ENCODE results near the gene HTRA3. TPM values are rescaled to one million over a fixed set of nuclear protein-coding genes. Genes with fewer than 3 reads are reported as not detected.

The HTRA3 gene
- total RNA-seq, 1 experiment from 2014 or later: 0.64 TPM

DNA sequence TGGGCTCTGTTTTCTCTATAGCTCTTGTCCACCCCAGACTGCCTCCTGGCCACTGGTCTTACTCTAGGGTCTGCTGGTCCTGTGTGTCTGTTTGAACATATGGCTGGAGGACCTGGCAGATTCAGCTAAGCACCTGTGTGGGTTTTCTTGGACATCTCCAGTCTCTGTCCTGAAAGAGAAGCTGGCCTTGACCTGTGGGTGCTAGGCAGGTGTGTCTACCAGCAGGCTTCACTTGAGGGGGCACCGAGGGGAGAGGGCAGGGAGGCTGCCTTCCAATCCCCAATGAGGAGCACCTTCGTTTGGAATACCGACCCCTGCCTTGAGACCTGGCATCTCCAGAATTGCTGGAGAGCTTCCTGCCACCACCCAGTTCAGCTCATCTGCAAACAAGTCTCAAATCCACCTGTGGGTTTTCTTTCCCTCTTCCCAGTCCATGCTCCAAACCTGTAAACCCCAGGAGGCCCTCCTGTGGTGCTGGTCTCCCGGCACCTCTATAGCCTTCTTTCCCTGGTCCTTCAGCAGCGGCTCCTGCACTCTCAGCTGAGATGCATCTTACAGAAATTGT, 45.2 kb downstream of the HTRA3 start:
- ChIA-PET POLR2A (ENCODE audit: low non-redundant PET) (no interaction called here), CTCF (no interaction called here)
- peaks cover 11% of the 10 kb centered on the region for H3K4me1 ChIP-seq (ENCODE audit: insufficient read depth, low read length, poor library complexity, severe bottlenecking)
- no peaks in the 10 kb centered on the region for H3K36me3 ChIP-seq (ENCODE audit: insufficient read depth, low read length, poor library complexity, severe bottlenecking)
- intact Hi-C loops (cut with micrococcal nuclease; ENCODE audit: unreplicated experiment): no loop called here
- BruUV-seq (replicated peaks): no TSS peak
- TF ChIP-seq, protein P1, sequence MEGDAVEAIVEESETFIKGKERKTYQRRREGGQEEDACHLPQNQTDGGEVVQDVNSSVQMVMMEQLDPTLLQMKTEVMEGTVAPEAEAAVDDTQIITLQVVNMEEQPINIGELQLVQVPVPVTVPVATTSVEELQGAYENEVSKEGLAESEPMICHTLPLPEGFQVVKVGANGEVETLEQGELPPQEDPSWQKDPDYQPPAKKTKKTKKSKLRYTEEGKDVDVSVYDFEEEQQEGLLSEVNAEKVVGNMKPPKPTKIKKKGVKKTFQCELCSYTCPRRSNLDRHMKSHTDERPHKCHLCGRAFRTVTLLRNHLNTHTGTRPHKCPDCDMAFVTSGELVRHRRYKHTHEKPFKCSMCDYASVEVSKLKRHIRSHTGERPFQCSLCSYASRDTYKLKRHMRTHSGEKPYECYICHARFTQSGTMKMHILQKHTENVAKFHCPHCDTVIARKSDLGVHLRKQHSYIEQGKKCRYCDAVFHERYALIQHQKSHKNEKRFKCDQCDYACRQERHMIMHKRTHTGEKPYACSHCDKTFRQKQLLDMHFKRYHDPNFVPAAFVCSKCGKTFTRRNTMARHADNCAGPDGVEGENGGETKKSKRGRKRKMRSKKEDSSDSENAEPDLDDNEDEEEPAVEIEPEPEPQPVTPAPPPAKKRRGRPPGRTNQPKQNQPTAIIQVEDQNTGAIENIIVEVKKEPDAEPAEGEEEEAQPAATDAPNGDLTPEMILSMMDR (conservative IDR thresholded peaks at IDR 0.05; ENCODE audit: low read depth, low read length): no peak
- TF ChIP-seq EZH2 (IDR thresholded peaks at IDR 0.05; ENCODE audit: borderline replicate concordance, low read depth, low read length, poor library complexity, severe bottlenecking): no peak
- no peaks in the 10 kb centered on the region for H3K27me3 ChIP-seq (replicated peaks; ENCODE audit: insufficient read depth, low read depth, low read length, poor library complexity)
- H3K27ac ChIP-seq (ENCODE audit: low read depth, low read length, poor library complexity, severe bottlenecking): no peak overlapping the region
- H3K9me3 ChIP-seq (ENCODE audit: low read depth, low read length, poor library complexity, severe bottlenecking): peaks cover 4% of the 10 kb centered on the region
- no peak overlapping the region for H3K4me3 ChIP-seq (ENCODE audit: low read depth, low read length, poor library complexity, severe bottlenecking)
- DNase-seq (ENCODE audit: low spot score): no peak

DNA sequence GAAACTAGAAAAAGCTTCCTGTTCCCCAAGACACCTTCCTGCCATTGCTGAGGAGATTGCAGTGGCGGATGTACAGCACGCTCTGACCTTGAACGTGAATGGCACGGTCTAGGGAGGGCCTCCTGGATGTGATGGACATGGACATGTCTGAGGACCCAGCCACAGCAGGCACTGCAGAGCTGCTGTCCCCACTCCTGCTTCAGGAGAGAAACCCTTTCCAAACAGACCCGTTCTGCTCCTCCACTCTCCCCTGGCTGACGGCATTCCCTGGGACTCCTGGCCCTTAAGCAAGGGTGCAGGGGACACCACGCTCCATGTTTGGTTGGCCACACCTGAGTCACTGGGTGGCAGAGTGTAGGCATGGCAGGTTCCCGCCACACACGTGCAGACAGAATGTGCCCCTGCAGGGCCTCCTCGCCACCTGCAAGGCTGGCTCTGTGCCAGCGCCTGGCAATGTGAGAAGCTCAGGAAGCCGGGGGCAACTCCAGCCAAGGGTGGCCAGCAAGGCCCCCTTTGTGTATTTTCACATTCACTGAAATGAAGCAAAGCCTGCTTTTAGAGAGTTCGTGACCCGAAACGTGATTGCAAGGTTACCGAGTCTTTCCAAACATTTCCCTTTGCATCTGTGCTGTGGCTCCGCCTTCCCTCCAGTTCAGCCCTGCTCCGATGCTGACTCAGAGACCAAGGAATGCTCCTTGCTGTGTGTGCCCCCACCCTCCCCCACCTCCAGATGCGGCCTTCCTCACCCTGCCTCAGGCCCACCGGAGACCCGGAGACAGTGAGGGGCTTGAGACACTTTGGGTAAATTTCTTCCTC, 46.1 kb downstream of the HTRA3 start:
- Histone ChIP-seq H3K4me1 (ENCODE audit: insufficient read depth, low read length, poor library complexity, severe bottlenecking) (peaks cover 11% of the 10 kb centered on the region), H3K36me3 (ENCODE audit: insufficient read depth, low read length, poor library complexity, severe bottlenecking) (no peaks in the 10 kb centered on the region), H3K4me3 (ENCODE audit: low read depth, low read length, poor library complexity, severe bottlenecking) (no peak overlapping the region), H3K27me3 (replicated peaks; ENCODE audit: insufficient read depth, low read depth, low read length, poor library complexity) (no peaks in the 10 kb centered on the region), H3K9me3 (ENCODE audit: low read depth, low read length, poor library complexity, severe bottlenecking) (peaks cover 4% of the 10 kb centered on the region), H3K27ac (ENCODE audit: low read depth, low read length, poor library complexity, severe bottlenecking) (no peak overlapping the region)
- DNase-seq (ENCODE audit: low spot score): peak; percentile 43
- ChIA-PET POLR2A (ENCODE audit: low non-redundant PET) (no interaction called here), CTCF (no interaction called here)
- BruUV-seq (replicated peaks): no TSS peak
- intact Hi-C loops (cut with micrococcal nuclease; ENCODE audit: unreplicated experiment): no loop called here
- TF ChIP-seq, protein P1 (conservative IDR thresholded peaks at IDR 0.05; ENCODE audit: low read depth, low read length): no peak
- TF ChIP-seq EZH2 (IDR thresholded peaks at IDR 0.05; ENCODE audit: borderline replicate concordance, low read depth, low read length, poor library complexity, severe bottlenecking): no peak

DNA sequence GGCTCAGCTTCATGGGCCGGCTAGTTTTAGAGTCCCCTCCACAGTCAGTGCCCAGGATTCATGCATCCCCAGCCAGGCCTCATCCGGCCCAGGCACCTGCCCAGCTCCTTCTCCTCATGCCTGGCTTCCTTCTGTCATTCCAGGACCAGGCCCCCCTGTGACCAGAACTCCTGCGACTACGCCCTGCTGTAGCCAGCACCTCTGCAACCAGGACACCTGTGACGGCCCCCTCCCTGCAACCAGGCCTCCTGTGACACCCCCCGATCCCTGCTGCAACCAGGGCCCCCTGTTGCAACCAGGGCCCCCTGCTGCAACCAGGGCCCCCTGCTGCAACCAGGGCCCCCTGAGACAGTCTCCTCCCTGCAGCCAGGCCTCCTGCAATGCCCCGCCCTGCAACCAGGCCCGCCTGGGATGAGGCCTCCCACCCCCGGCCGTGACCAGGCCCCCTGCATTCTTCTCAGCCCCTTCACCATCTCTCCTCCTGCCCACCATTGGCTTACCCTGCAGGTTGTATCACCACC, 46.8 kb downstream of the HTRA3 start:
- DNase-seq (ENCODE audit: low spot score): no peak
- TF ChIP-seq EZH2 (IDR thresholded peaks at IDR 0.05; ENCODE audit: borderline replicate concordance, low read depth, low read length, poor library complexity, severe bottlenecking): no peak
- TF ChIP-seq, protein P1 (conservative IDR thresholded peaks at IDR 0.05; ENCODE audit: low read depth, low read length): no peak
- ChIA-PET POLR2A (ENCODE audit: low non-redundant PET) (no interaction called here), CTCF (no interaction called here)
- Histone ChIP-seq H3K36me3 (ENCODE audit: insufficient read depth, low read length, poor library complexity, severe bottlenecking) (no peaks in the 10 kb centered on the region), H3K4me1 (ENCODE audit: insufficient read depth, low read length, poor library complexity, severe bottlenecking) (peaks cover 11% of the 10 kb centered on the region), H3K9me3 (ENCODE audit: low read depth, low read length, poor library complexity, severe bottlenecking) (peaks cover 4% of the 10 kb centered on the region), H3K27ac (ENCODE audit: low read depth, low read length, poor library complexity, severe bottlenecking) (no peak overlapping the region), H3K4me3 (ENCODE audit: low read depth, low read length, poor library complexity, severe bottlenecking) (no peak overlapping the region), H3K27me3 (replicated peaks; ENCODE audit: insufficient read depth, low read depth, low read length, poor library complexity) (no peaks in the 10 kb centered on the region)
- intact Hi-C loops (cut with micrococcal nuclease; ENCODE audit: unreplicated experiment): no loop called here
- BruUV-seq (replicated peaks): no TSS peak
